ENCODE data around the gene FPR2. TPM values are rescaled to one million over a fixed set of nuclear protein-coding genes. Genes with fewer than 3 reads are reported as not detected.
A peak's percentile ranks its signal among the peaks of the same experiment; 100 is the strongest.

The FPR2 gene
- total RNA-seq, 2 experiments from 2014 or later = not detected

GRCh38 chr19:51794885-51795490 is 34.0 kb downstream of the FPR2 start, which contains the start of gene FPR3:
TSS of gene FPR3 (plus strand) at chr19:51795157. CDS start at chr19:51823749, 28,592 bp downstream.
- no peaks in the 10 kb centered on the region for H3K36me3 Mint-ChIP-seq (ENCODE audit: low read depth)
- no peak within 1 kb of the TSS for H3K4me3 Mint-ChIP-seq
- no peak within 1 kb of the TSS for H3K4me3 ChIP-seq (ENCODE audit: low read length)
- no peaks in the 10 kb centered on the region for H3K36me3 ChIP-seq (ENCODE audit: insufficient read depth, low read length)
- ChIA-PET POLR2A (no interaction called here), CTCF (no interaction called here)
- intact Hi-C loops (cut with DNase I, micrococcal nuclease) = no loop called here
- TF ChIP-seq CTCF (IDR thresholded peaks at IDR 0.05) = no peak
- H3K27ac Mint-ChIP-seq = no peak within 1 kb of the TSS
- no peaks in the 10 kb centered on the region for H3K27me3 ChIP-seq (ENCODE audit: control insufficient read depth in 1 of 2, insufficient read depth in 2 of 2, low read length in 2 of 2)
- peaks cover 0 to 22% of the 10 kb centered on the region in 2 experiments for H3K9me3 ChIP-seq (ENCODE audit: control insufficient read depth in 1 of 2, insufficient read depth in 1 of 2, low read length in 2 of 2)
- no peak for DNase-seq
- H3K4me1 Mint-ChIP-seq (ENCODE audit: low read depth) = no peaks in the 10 kb centered on the region
- no peak for ATAC-seq (ENCODE audit: poor library complexity)
- peaks cover 9% of the 10 kb centered on the region for H3K9me3 Mint-ChIP-seq
- no peaks in the 10 kb centered on the region for H3K4me1 ChIP-seq (ENCODE audit: insufficient read depth, low read length)
- H3K27me3 Mint-ChIP-seq = peaks cover 29% of the 10 kb centered on the region
- no peak within 1 kb of the TSS for H3K27ac ChIP-seq (ENCODE audit: low read depth in 1 of 2, low read length in 2 of 2)

- ChIA-PET CTCF (no interaction called here), POLR2A (no interaction called here)
- no peaks in the 10 kb centered on the region for H3K27me3 ChIP-seq (ENCODE audit: control insufficient read depth in 1 of 2, insufficient read depth in 2 of 2, low read length in 2 of 2)
- no peaks in the 10 kb centered on the region for H3K36me3 ChIP-seq (ENCODE audit: insufficient read depth, low read length)
- TF ChIP-seq CTCF (IDR thresholded peaks at IDR 0.05) = no peak
- H3K9me3 ChIP-seq (ENCODE audit: control insufficient read depth in 1 of 2, insufficient read depth in 1 of 2, low read length in 2 of 2) = peaks cover 0 to 27% of the 10 kb centered on the region in 2 experiments
- H3K36me3 Mint-ChIP-seq (ENCODE audit: low read depth) = no peaks in the 10 kb centered on the region
- no peak overlapping the region for H3K27ac Mint-ChIP-seq
- peaks cover 9% of the 10 kb centered on the region for H3K9me3 Mint-ChIP-seq
- no peaks in the 10 kb centered on the region for H3K4me1 ChIP-seq (ENCODE audit: insufficient read depth, low read length)
- no peak overlapping the region for H3K27ac ChIP-seq (ENCODE audit: low read depth in 1 of 2, low read length in 2 of 2)
- intact Hi-C loops (cut with DNase I, micrococcal nuclease) = no loop called here
- H3K4me3 ChIP-seq (ENCODE audit: low read length) = no peak overlapping the region
- no peaks in the 10 kb centered on the region for H3K4me1 Mint-ChIP-seq (ENCODE audit: low read depth)
- peaks cover 29% of the 10 kb centered on the region for H3K27me3 Mint-ChIP-seq
- ATAC-seq (ENCODE audit: poor library complexity) (no peak), DNase-seq (peak in 1 of 14 experiments; percentile 35)
- H3K4me3 Mint-ChIP-seq = no peak overlapping the region
These were observed 35.3 kb downstream of the FPR2 start for GRCh38 chr19:51796195-51796679.

GRCh38 chr19:51797480-51797879 is 36.5 kb downstream of the FPR2 start:
- Histone ChIP-seq H3K4me3 (ENCODE audit: low read length) (no peak overlapping the region), H3K36me3 (ENCODE audit: insufficient read depth, low read length) (no peaks in the 10 kb centered on the region), H3K9me3 (ENCODE audit: control insufficient read depth in 1 of 2, insufficient read depth in 1 of 2, low read length in 2 of 2) (peaks cover 0 to 26% of the 10 kb centered on the region in 2 experiments), H3K27me3 (ENCODE audit: control insufficient read depth in 1 of 2, insufficient read depth in 2 of 2, low read length in 2 of 2) (no peaks in the 10 kb centered on the region), H3K4me1 (ENCODE audit: insufficient read depth, low read length) (no peaks in the 10 kb centered on the region), H3K27ac (ENCODE audit: low read depth in 1 of 2, low read length in 2 of 2) (no peak overlapping the region)
- H3K9me3 Mint-ChIP-seq = peaks cover 6% of the 10 kb centered on the region
- H3K4me1 Mint-ChIP-seq (ENCODE audit: low read depth) = no peaks in the 10 kb centered on the region
- H3K27ac Mint-ChIP-seq = no peak overlapping the region
- ChIA-PET CTCF (no interaction called here), POLR2A (no interaction called here)
- H3K27me3 Mint-ChIP-seq = peaks cover 23% of the 10 kb centered on the region
- no peaks in the 10 kb centered on the region for H3K36me3 Mint-ChIP-seq (ENCODE audit: low read depth)
- H3K4me3 Mint-ChIP-seq = no peak overlapping the region
- no peak for TF ChIP-seq CTCF (IDR thresholded peaks at IDR 0.05)
- ATAC-seq (ENCODE audit: poor library complexity) (no peak), DNase-seq (no peak)
- intact Hi-C loops (cut with DNase I, micrococcal nuclease) = no loop called here
